ENCODE data around the gene TMEM81.

The TMEM81 gene

DNA sequence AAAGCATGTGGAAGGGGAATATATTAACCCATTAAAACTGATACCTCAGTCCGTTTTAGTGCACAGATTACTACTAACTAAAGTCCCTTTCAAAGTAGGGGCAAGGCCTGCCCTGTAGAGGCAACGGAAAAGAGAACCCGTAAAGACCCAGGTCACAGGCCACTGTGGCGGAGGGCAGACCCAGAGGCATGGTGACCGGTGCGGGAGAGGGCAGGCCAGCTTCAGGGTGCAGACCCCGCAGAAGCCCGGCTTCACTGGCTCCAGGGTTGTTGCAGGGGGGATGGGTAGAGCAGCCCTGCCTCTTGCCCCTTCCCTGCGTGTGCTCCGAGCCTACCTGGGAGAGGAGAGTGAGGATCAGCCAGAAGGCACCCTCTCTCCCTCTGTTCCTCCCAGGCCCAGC is 23.5 kb downstream of the TMEM81 start:
- DNase-seq (ENCODE audit: low read depth) = no peak
- no peak overlapping the region for H3K4me3 ChIP-seq (ENCODE audit: low read depth, low read length)
- TF ChIP-seq, protein P1, sequence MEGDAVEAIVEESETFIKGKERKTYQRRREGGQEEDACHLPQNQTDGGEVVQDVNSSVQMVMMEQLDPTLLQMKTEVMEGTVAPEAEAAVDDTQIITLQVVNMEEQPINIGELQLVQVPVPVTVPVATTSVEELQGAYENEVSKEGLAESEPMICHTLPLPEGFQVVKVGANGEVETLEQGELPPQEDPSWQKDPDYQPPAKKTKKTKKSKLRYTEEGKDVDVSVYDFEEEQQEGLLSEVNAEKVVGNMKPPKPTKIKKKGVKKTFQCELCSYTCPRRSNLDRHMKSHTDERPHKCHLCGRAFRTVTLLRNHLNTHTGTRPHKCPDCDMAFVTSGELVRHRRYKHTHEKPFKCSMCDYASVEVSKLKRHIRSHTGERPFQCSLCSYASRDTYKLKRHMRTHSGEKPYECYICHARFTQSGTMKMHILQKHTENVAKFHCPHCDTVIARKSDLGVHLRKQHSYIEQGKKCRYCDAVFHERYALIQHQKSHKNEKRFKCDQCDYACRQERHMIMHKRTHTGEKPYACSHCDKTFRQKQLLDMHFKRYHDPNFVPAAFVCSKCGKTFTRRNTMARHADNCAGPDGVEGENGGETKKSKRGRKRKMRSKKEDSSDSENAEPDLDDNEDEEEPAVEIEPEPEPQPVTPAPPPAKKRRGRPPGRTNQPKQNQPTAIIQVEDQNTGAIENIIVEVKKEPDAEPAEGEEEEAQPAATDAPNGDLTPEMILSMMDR (IDR thresholded peaks at IDR 0.05; ENCODE audit: low read depth, low read length, missing control alignments) = no peak
- in situ Hi-C loops (cut with HindIII; ENCODE audit: low sequenced_read_pairs) = no loop called here

DNA sequence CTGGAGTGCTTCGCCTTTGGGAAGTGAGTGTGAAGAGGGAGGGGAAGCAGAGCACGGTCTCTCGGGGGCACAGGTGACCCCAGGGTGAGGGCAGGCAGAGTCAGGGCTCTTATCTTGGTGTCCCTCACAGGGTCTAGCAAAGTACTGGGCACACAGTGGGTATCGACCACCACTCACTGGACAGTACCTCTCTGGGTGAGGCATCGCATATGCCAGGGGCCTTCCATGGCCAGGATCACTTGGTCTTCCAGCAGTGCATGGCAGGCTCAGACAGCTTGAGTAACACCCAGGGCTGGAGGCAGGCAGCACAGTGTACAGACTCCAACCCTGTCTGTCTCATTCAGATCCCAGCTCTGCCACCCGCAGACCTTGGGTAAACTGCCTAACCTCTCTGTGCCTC is 24.6 kb downstream of the TMEM81 start:
- no peak overlapping the region for H3K4me3 ChIP-seq (ENCODE audit: low read depth, low read length)
- no peak for DNase-seq (ENCODE audit: low read depth)
- in situ Hi-C loops (cut with HindIII; ENCODE audit: low sequenced_read_pairs) = loop anchor here (5.0 kb wide), 1 partner anchor 47 kb away; no protein-coding TSS in a partner anchor
- TF ChIP-seq, protein P1 (IDR thresholded peaks at IDR 0.05; ENCODE audit: low read depth, low read length, missing control alignments) = no peak

DNA sequence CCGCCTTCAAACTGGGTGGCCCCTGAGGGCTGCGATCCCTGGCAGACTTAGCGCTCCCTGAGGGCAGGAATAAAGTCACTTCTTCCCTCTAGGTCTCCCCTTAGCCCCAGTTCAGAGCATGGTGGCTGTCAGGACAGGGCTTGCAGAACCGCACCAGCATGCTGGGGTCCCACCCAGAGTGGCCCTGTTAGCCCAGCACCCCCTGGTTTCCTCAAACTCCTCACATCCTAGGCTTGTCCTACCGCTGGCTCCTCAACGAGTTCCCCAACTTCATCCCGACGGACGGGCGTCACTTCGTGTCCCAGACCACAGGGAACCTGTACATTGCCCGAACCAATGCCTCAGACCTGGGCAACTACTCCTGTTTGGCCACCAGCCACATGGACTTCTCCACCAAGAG is 25.4 kb downstream of the TMEM81 start:
- H3K4me3 ChIP-seq (ENCODE audit: low read depth, low read length) = no peak overlapping the region
- TF ChIP-seq, protein P1 (IDR thresholded peaks at IDR 0.05; ENCODE audit: low read depth, low read length, missing control alignments) = no peak
- in situ Hi-C loops (cut with HindIII; ENCODE audit: low sequenced_read_pairs) = loop anchor here (5.0 kb wide), 1 partner anchor 47 kb away; no protein-coding TSS in a partner anchor
- no peak for DNase-seq (ENCODE audit: low read depth)

- no peak overlapping the region for H3K4me3 ChIP-seq (ENCODE audit: low read depth, low read length)
- DNase-seq (ENCODE audit: low read depth) = no peak
- in situ Hi-C loops (cut with HindIII; ENCODE audit: low sequenced_read_pairs) = loop anchor here (5.0 kb wide), 1 partner anchor 46 kb away; no protein-coding TSS in a partner anchor
- TF ChIP-seq, protein P1 (IDR thresholded peaks at IDR 0.05; ENCODE audit: low read depth, low read length, missing control alignments) = no peak
Measured at GRCh38 chr1:205057808-205058575, 26.3 kb downstream of the TMEM81 start.

DNA sequence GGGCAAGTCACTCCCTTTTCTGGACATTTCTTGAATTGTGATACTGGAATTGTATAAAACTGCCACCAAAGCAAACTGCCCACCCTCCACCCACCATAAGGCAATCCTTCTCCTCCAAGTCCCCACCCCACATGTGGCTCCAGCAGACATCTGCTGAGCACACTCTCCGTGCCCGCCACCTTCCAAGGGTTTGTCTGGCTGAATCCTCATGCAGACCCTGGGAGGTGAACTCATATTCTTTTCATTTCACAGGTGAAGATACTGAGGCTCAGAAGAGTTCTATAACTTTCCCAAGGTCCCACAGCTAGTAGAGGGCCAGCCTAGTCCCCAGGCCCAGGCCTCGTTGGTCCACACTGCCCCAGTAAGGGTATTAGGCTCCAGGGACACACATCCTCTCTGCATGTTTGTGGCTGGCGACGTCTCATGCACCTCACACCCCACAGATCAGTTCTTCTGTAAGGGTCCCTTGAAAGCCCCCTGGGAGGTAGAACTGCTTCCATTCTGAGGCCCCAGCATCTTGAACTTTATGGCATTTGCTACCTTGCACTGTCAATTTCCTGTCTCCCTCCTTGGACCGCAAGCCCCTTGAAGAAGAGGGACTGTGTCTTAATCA is 27.2 kb downstream of the TMEM81 start:
- TF ChIP-seq, protein P1 (IDR thresholded peaks at IDR 0.05; ENCODE audit: low read depth, low read length, missing control alignments) = no peak
- DNase-seq (ENCODE audit: low read depth) = no peak
- in situ Hi-C loops (cut with HindIII; ENCODE audit: low sequenced_read_pairs) = loop anchor here (5.0 kb wide), 1 partner anchor 45 kb away; no protein-coding TSS in a partner anchor
- H3K4me3 ChIP-seq (ENCODE audit: low read depth, low read length) = no peak overlapping the region

DNA sequence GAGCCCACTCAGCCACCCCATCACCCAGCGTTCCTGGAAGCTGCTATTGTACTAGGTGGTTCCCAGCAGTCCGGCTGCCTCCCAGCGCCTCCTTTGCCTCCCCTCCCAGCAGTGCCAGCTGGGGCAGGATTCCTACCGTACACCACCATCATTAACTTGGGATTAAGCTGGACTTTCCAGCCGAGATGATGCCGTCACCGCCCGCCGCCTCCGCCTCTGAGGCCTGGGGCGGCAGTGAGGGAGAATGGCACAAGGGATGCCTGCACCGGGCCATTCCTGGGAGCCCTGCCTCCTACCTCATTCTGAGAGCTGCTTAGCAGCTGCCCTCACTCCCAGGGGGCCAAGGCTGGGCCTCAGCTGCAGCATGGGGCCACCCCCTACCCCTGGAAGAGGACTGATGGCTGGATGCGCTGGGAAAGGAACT is 28.1 kb downstream of the TMEM81 start:
- no peak for DNase-seq (ENCODE audit: low read depth)
- TF ChIP-seq, protein P1 (IDR thresholded peaks at IDR 0.05; ENCODE audit: low read depth, low read length, missing control alignments) = no peak
- in situ Hi-C loops (cut with HindIII; ENCODE audit: low sequenced_read_pairs) = loop anchor here (5.0 kb wide), 1 partner anchor 44 kb away; no protein-coding TSS in a partner anchor
- no peak overlapping the region for H3K4me3 ChIP-seq (ENCODE audit: low read depth, low read length)

Data from astrocyte of the cerebellum (primary cell).